Esophagus muscularis mucosa (tissue), 4 donors: ENCODE results near the gene GANC.

Experiments used
- EP300 ChIP-seq: sonication (generic); formaldehyde crosslinking; IDR thresholded peaks from one replicate; pipeline ENCODE4 v1.6.1; 2017; ENCODE audit warnings: antibody characterized with exemption
- POLR2A ChIP-seq: fragments of 450-650 bp; IDR thresholded peaks from one replicate; pipeline ENCODE4 v1.6.1; 2017; ENCODE audit warnings: antibody characterized with exemption, moderate library complexity, mild to moderate bottlenecking, low read depth
- POLR2AphosphoS5 ChIP-seq, 2 donors: sonication (generic); formaldehyde crosslinking; IDR thresholded peaks; one replicate each; pipeline ENCODE4 v1.6.1; 2017; ENCODE audit warnings: antibody characterized with exemption in 2 of 2
- TF ChIP-seq, protein P1 (sequence below), 3 experiments: fragments of 200-600 bp in 2 of 3; fragments of 450-650 bp in 1 of 3; sonication (generic) in 2 of 3; IDR thresholded peaks; one replicate each; pipeline ENCODE4 v1.5.1; 2017 to 2019; ENCODE audit warnings: antibody characterized with exemption in 3 of 3, mild to moderate bottlenecking in 2 of 3, moderate library complexity in 1 of 3

- TF ChIP-seq, protein P1, sequence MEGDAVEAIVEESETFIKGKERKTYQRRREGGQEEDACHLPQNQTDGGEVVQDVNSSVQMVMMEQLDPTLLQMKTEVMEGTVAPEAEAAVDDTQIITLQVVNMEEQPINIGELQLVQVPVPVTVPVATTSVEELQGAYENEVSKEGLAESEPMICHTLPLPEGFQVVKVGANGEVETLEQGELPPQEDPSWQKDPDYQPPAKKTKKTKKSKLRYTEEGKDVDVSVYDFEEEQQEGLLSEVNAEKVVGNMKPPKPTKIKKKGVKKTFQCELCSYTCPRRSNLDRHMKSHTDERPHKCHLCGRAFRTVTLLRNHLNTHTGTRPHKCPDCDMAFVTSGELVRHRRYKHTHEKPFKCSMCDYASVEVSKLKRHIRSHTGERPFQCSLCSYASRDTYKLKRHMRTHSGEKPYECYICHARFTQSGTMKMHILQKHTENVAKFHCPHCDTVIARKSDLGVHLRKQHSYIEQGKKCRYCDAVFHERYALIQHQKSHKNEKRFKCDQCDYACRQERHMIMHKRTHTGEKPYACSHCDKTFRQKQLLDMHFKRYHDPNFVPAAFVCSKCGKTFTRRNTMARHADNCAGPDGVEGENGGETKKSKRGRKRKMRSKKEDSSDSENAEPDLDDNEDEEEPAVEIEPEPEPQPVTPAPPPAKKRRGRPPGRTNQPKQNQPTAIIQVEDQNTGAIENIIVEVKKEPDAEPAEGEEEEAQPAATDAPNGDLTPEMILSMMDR (IDR thresholded peaks at IDR 0.05) = no peak
- no peak for TF ChIP-seq EP300
- no peak for TF ChIP-seq POLR2A
- no peak for TF ChIP-seq POLR2AphosphoS5 (IDR thresholded peaks at IDR 0.05)
Measured at GRCh38 chr15:42358141-42358540, 85.1 kb downstream of the GANC start.
